AG09309 (cell line): ENCODE data around the gene DNAL4.

ENCODE experiments used
- DNase-seq: peaks from one replicate; pipeline ENCODE4 v3.0.0-alpha.2; 2010; ENCODE audit warnings: low read depth
- H3K4me3 ChIP-seq: 2 replicates; pipeline ENCODE4 v1.5.1; 2011; ENCODE audit warnings: mild to moderate bottlenecking, low read depth, low read length, moderate library complexity; ENCODE audit not compliant: control insufficient read depth
- CTCF ChIP-seq: IDR thresholded peaks from 2 replicates; pipeline ENCODE4 v1.5.1; 2011; ENCODE audit warnings: mild to moderate bottlenecking, low read depth, low read length, inconsistent platforms; ENCODE audit not compliant: insufficient read depth, control insufficient read depth; ENCODE audit errors: missing control alignments

Gene DNAL4

GRCh38 chr22:38788846-38789245, 5.1 kb downstream of the DNAL4 start:
- no peak for TF ChIP-seq CTCF

DNA sequence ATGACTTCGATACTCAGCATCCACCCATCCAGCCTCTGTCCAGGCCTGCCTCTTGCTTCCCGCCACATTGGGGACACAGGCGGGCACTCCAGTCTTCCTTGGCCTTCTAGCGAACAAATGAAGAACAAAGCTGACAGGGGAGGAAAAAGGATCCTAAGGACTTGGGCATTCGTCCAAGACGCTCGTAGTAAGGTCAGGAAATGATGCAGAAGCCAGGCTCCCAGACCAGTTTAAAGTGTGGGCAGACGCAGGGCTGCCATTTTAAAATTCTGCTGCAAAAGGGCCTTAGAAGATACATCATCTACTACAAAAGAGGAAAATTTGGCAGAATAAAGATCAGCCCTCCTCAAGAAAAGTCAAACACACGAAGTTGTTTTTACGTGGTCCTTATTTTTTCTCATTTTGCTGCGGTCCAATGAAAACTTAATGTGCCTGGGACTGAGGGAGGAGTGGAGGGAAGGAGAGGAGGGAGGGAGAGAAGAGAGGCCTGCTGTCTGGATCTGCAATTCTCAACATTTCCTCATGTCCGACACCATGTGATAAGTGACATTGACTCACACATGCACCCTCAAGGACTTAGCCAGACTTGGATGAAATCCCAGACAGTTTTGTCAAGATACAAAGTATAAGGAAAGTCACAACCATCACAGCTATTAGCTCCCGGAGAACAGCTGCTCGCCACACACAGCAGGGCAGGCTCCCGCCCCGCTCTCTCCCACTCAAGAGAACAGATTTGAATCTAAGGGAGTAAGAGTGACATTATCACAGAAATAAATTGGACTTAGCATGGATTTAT, 5.7 kb downstream of the DNAL4 start:
- DNase-seq, result peak; percentile 80
- no peak overlapping the region for H3K4me3 ChIP-seq
- TF ChIP-seq CTCF, result no peak

More at GRCh38 chr22:38788846-38789245, 5.1 kb downstream of the DNAL4 start:
- DNase-seq, result no peak
- H3K4me3 ChIP-seq, result no peak overlapping the region

DNA sequence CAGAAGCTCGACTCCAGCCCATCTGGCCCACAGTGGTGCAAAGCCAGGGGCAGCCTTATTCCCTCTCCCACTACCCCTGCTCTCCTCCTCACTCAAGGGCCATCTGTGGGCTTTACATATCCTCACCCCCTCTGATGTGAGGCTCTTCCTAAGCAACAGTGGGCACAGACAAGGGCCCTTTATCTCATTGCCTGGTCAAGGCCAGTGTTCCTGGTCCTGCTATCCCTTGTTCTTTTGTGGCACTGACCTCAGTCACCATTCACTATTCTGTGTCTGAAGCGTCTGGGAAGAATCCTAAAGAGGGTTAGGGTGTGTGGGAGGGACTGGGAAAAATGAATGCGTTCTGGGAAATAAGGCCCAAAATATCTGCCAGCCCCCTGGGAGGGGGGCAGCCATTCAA, 7.3 kb downstream of the DNAL4 start:
- no peak for DNase-seq
- no peak for TF ChIP-seq CTCF
- H3K4me3 ChIP-seq, result no peak overlapping the region

DNA sequence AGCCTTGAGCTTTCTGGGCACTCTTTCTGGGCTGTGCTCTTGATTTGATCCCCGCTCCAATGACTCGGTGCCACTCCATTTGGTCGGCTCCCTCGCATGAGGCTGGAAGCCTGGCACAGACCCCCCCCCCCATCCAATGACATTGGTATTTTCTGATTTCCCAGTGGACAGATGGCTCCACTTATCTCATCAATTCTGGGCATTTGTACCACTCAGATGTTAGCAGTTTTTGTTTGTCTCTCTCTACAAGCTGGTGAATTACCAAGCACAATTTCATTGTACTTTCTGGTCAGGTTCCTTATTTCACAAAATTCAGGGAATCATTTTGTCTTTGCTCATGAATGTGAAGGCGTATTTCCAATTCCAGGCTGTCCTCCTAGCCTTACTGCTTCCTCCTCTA, 9.1 kb downstream of the DNAL4 start:
- DNase-seq, result no peak
- no peak overlapping the region for H3K4me3 ChIP-seq
- no peak for TF ChIP-seq CTCF

DNA sequence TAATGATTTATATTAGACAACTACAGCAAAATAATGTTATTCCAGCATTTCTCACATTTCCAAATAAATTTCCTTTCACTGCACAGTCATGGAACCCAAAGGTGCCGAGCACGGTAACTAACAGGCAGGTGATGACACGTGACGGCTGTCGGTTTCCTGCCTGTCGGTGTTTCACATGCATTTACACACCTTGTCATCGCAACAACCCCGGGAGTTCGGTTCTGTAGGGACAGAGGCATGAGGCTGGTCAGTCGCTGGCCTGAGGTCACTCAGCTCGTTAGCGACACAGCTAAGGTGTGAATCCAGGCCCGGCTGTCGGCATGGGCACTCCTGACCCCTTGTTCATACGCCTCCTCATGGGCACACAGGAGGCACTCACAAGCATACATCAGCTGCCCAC, 9.9 kb downstream of the DNAL4 start:
- no peak overlapping the region for H3K4me3 ChIP-seq
- TF ChIP-seq CTCF, result no peak
- no peak for DNase-seq

GRCh38 chr22:38783095-38783615, 10.8 kb downstream of the DNAL4 start:
- DNase-seq, result no peak
- TF ChIP-seq CTCF, result no peak
- H3K4me3 ChIP-seq, result no peak overlapping the region
